ENCODE results near the gene TCERG1L.
"Not testable (repeated sequence)": the region's sequence is repeated elsewhere in the genome, so short reads cannot be mapped to it uniquely, and the experiment has no call there.

TCERG1L gene

GRCh38 chr10:131311661-131312477 lies at the start of gene TCERG1L:
TCERG1L (minus strand) TSS chr10:131311721; CDS start chr10:131311635, 86 bp downstream.
- no peak for DNase-seq

- DNase-seq, result no peak
Observed at GRCh38 chr10:131358741-131359442, 47.4 kb upstream of the TCERG1L start.

- DNase-seq, result no peak
Observed at GRCh38 chr10:131356442-131356841, 44.9 kb upstream of the TCERG1L start.

- no peak for DNase-seq
Observed at GRCh38 chr10:131355881-131356280, 44.4 kb upstream of the TCERG1L start.

- no peak for DNase-seq
Observed at GRCh38 chr10:131355056-131355455, 43.5 kb upstream of the TCERG1L start.

- no peak for DNase-seq
Observed at GRCh38 chr10:131354380-131354779, 42.9 kb upstream of the TCERG1L start.

GRCh38 chr10:131352765-131353290 lies 41.3 kb upstream of the TCERG1L start:
- no peak for DNase-seq

- DNase-seq, result no peak
Observed at GRCh38 chr10:131350660-131351059, 39.1 kb upstream of the TCERG1L start.

- DNase-seq, result no peak
Observed at GRCh38 chr10:131350245-131350644, 38.7 kb upstream of the TCERG1L start.

GRCh38 chr10:131346456-131346855 lies 34.9 kb upstream of the TCERG1L start:
- no peak for DNase-seq

GRCh38 chr10:131345691-131346090 lies 34.2 kb upstream of the TCERG1L start:
- DNase-seq, result no peak

- no peak for DNase-seq
Observed at GRCh38 chr10:131344747-131345146, 33.2 kb upstream of the TCERG1L start.

GRCh38 chr10:131337741-131338140 lies 26.2 kb upstream of the TCERG1L start:
- DNase-seq, result no peak

GRCh38 chr10:131332821-131333220 lies 21.3 kb upstream of the TCERG1L start:
- no peak for DNase-seq

- no peak for DNase-seq
Observed at GRCh38 chr10:131323880-131324279, 12.4 kb upstream of the TCERG1L start.

- DNase-seq, result no peak
Observed at GRCh38 chr10:131323025-131323424, 11.5 kb upstream of the TCERG1L start.

GRCh38 chr10:131322575-131322974 lies 11.1 kb upstream of the TCERG1L start:
- not testable (repeated sequence) for DNase-seq

- DNase-seq, result no peak
Observed at GRCh38 chr10:131320860-131321604, 9.5 kb upstream of the TCERG1L start.

- no peak for DNase-seq
Observed at GRCh38 chr10:131318814-131319213, 7.3 kb upstream of the TCERG1L start.

GRCh38 chr10:131318291-131318690 lies 6.8 kb upstream of the TCERG1L start:
- DNase-seq, result no peak

GRCh38 chr10:131316321-131317075 lies 5.0 kb upstream of the TCERG1L start:
- DNase-seq, result no peak

- DNase-seq, result no peak
Observed at GRCh38 chr10:131315344-131315743, 3.8 kb upstream of the TCERG1L start.

GRCh38 chr10:131314799-131315198 lies 3.3 kb upstream of the TCERG1L start:
- no peak for DNase-seq

Measured in GDM1 (cell line).